OCI-LY1 (cell line): ENCODE measurements around the gene NOVA1.

Experiments used
- CTCF ChIP-seq: fragments of 200-600 bp; sonication (generic), shearing (Covaris generic); IDR thresholded peaks from 2 replicates; pipeline ENCODE4 v1.5.1; 2017; ENCODE audit warnings: mild to moderate bottlenecking, antibody characterized with exemption, low read length, moderate library complexity, mixed read lengths
- EZH2 ChIP-seq: fragments of 200-600 bp; sonication (generic), shearing (Covaris generic); IDR thresholded peaks from 2 replicates; pipeline ENCODE4 v1.8.0; 2017; ENCODE audit warnings: borderline replicate concordance, mixed run types, mild to moderate bottlenecking, antibody characterized with exemption, low read length, moderate library complexity, mixed read lengths

DNA sequence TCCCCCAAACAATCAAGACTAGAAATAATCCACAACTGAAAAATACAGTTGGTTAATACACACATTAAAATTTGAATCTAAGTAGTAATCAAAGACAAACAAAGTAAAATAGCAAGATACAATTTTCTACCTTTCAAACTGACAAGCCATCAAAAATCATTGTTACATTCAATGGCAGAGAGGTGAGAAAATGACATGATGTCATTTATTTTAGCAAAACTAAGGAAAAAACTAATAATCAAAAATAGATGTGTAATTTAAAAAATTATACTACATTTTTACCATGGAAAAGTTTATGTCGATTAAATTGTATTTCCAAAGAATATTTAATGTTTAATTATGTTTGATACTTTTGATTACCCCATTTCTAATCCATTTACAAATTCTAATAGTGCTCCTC is 59.7 kb downstream of the NOVA1 start:
- TF ChIP-seq EZH2 (no peak), CTCF (no peak)
